Measurements from ENCODE around the gene VWA3B.
"Not testable (repeated sequence)": the region's sequence is repeated elsewhere in the genome, so short reads cannot be mapped to it uniquely, and the experiment has no call there.

VWA3B gene

GRCh38 chr2:98087447-98088020 lies 567 bp downstream of the VWA3B start:
- DNase-seq, result no peak

GRCh38 chr2:98088261-98088660 lies 1.3 kb downstream of the VWA3B start:
- DNase-seq, result no peak

- DNase-seq, result no peak
These were observed 3.0 kb downstream of the VWA3B start for GRCh38 chr2:98089941-98090340.

GRCh38 chr2:98090951-98091350 lies 4.0 kb downstream of the VWA3B start:
- DNase-seq, result no peak

- no peak for DNase-seq
These were observed 4.8 kb downstream of the VWA3B start for GRCh38 chr2:98091738-98092137.

- no peak for DNase-seq
These were observed 6.2 kb downstream of the VWA3B start for GRCh38 chr2:98093146-98093545.

- no peak for DNase-seq
These were observed 6.6 kb downstream of the VWA3B start for GRCh38 chr2:98093611-98094010.

- DNase-seq, result no peak
These were observed 13.2 kb downstream of the VWA3B start for GRCh38 chr2:98099939-98100743.

GRCh38 chr2:98102315-98102714 lies 15.3 kb downstream of the VWA3B start:
- DNase-seq, result not testable (repeated sequence)

- DNase-seq, result no peak
These were observed 15.9 kb downstream of the VWA3B start for GRCh38 chr2:98102878-98103277.

- no peak for DNase-seq
These were observed 21.1 kb downstream of the VWA3B start for GRCh38 chr2:98108110-98108509.

GRCh38 chr2:98110741-98111140 lies 23.8 kb downstream of the VWA3B start:
- DNase-seq, result no peak

GRCh38 chr2:98114643-98115330 lies 27.8 kb downstream of the VWA3B start:
- DNase-seq, result no peak

GRCh38 chr2:98118161-98118560 lies 31.2 kb downstream of the VWA3B start:
- DNase-seq, result no peak

GRCh38 chr2:98118852-98119251 lies 31.9 kb downstream of the VWA3B start:
- no peak for DNase-seq

- no peak for DNase-seq
These were observed 34.2 kb downstream of the VWA3B start for GRCh38 chr2:98121149-98121548.

- DNase-seq, result no peak
These were observed 35.6 kb downstream of the VWA3B start for GRCh38 chr2:98122524-98122923.

GRCh38 chr2:98123286-98123685 lies 36.3 kb downstream of the VWA3B start:
- DNase-seq, result no peak

- no peak for DNase-seq
These were observed 39.1 kb downstream of the VWA3B start for GRCh38 chr2:98126061-98126460.

- DNase-seq, result no peak
These were observed 40.4 kb downstream of the VWA3B start for GRCh38 chr2:98127229-98127989.

- DNase-seq, result no peak
These were observed 41.7 kb downstream of the VWA3B start for GRCh38 chr2:98128556-98129109.

- not testable (repeated sequence) for DNase-seq
These were observed 43.1 kb downstream of the VWA3B start for GRCh38 chr2:98130073-98130472.
